Measurements from ENCODE around the gene OR4A47.
"Not testable (repeated sequence)": the region's sequence is repeated elsewhere in the genome, so short reads cannot be mapped to it uniquely, and the experiment has no call there.

OR4A47 gene, protein sequence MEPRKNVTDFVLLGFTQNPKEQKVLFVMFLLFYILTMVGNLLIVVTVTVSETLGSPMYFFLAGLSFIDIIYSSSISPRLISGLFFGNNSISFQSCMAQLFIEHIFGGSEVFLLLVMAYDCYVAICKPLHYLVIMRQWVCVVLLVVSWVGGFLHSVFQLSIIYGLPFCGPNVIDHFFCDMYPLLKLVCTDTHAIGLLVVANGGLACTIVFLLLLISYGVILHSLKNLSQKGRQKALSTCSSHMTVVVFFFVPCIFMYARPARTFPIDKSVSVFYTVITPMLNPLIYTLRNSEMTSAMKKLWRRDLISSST
- total RNA-seq = 0 to 0.19 (median 0) reads per million in 9 experiments

DNA sequence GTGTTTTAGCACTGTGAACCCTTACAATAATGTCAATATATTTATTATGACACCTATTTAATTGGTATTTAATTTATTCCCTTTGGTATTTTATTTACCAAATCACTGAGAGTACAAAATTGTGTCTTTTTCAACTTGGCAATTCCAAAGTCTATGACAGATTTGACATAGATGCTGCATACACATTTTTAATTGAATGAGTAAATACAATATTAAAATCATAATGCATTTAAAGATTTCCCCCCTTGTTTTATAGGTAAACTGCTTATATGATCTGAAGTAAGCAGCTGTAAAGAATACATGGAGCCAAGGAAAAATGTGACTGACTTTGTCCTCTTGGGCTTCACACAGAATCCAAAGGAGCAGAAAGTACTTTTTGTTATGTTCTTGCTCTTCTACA is at the start of gene OR4A47:
OR4A47 (plus strand) TSS at position 301 of the 400 bp plus-strand sequence; CDS start at position 301, 0 bp downstream.
- H3K4me3 Mint-ChIP-seq; DNase-seq; H3K36me3 Mint-ChIP-seq (ENCODE audit: insufficient read depth); H3K4me1 Mint-ChIP-seq (ENCODE audit: low read depth in 2 of 2); H3K27ac Mint-ChIP-seq; H3K9me3 Mint-ChIP-seq; ATAC-seq (replicated peaks); H3K27me3 Mint-ChIP-seq: not testable (repeated sequence)

DNA sequence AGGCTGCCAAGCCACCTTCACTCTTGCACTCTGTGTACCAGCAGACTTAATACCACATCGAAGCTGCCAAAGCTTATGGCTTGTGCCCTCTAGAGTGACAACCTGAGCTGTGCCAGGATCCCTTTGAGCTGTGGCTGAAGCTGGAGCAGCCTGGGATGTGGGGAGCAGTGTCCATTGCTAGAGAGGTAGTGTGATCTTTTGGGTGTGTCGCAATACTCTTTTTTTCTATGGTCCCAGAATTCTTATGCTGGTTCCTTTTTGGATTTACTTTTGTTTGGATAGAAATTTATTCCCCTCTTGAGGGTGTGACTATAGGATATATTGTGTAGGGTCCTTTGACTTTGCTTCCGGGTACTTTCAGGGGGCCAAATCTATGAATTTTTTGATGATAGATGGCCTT is 32.7 kb upstream of the OR4A47 start:
- not testable (repeated sequence) for H3K27ac Mint-ChIP-seq; H3K36me3 Mint-ChIP-seq (ENCODE audit: insufficient read depth); H3K4me3 Mint-ChIP-seq; H3K4me1 Mint-ChIP-seq (ENCODE audit: low read depth in 2 of 2); ATAC-seq (replicated peaks); H3K9me3 Mint-ChIP-seq; DNase-seq; H3K27me3 Mint-ChIP-seq

DNA sequence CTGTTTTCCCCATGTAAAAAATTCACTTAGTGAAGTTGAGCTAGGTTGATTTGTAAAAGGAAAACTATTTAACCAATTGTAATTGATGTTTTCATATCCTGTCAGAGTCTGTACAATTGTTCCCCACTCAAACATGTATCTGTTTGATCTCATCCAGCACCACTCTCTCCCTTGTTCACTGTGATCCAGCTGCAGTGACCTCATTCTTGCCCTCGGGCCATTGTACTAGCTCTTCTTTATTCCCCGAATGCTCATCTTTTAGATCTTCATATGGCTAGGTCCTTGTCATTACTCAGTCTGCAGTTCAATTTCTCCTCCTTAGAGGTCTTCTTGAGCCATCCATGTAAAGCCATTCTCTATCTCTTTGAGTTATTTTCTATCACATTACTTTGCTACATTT is 14.6 kb upstream of the OR4A47 start:
- not testable (repeated sequence) for ATAC-seq (replicated peaks); DNase-seq; H3K27ac Mint-ChIP-seq; H3K27me3 Mint-ChIP-seq; H3K36me3 Mint-ChIP-seq (ENCODE audit: insufficient read depth); H3K4me3 Mint-ChIP-seq; H3K4me1 Mint-ChIP-seq (ENCODE audit: low read depth in 2 of 2)
- peaks cover 2 to 14% of the 10 kb centered on the region in 2 donors for H3K9me3 Mint-ChIP-seq

DNA sequence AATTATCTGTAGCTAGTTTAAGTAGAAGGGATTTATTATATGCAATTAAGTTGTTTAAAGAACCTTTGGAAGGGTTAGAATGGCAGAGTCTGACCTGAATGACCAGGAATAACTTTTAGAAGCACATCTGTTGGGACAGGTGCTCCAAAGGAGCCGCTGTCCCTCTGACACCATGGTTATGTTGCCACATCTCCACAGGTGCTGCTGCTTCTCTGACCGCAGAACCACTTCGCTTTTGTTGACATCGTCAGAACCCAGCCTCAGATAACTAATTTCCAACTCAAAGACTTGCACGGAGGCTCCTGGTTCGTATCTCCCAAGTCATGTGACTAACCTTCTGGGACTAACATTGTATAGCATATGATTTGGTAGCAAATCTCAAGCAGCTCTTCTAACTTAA is 13.9 kb upstream of the OR4A47 start:
- not testable (repeated sequence) for H3K27me3 Mint-ChIP-seq; H3K36me3 Mint-ChIP-seq (ENCODE audit: insufficient read depth); H3K4me1 Mint-ChIP-seq (ENCODE audit: low read depth in 2 of 2); DNase-seq; H3K9me3 Mint-ChIP-seq; H3K27ac Mint-ChIP-seq; ATAC-seq (replicated peaks)
- peak overlapping the region; percentile 31 to 40 for H3K4me3 Mint-ChIP-seq

DNA sequence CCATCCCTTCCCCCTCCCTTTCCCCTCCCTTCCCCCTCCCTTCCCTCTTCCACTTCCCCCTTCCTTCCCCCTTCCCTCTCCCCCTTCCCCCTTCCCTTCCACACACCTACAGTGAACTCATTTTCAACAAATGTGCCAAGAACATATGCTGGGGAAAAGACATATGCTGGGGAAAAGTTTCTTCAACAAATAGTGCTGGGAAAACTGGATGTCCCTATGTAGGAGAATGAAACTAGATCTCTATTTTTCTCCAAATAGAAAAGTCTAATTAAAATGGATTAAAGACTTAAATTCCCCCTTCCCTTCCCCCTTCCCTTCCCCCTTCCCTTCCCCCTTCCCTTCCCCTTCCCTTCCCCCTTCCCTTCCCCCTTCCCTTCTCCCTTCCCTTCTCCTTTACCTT is 17.6 kb downstream of the OR4A47 start:
- not testable (repeated sequence) for ATAC-seq (replicated peaks); H3K36me3 Mint-ChIP-seq (ENCODE audit: insufficient read depth); H3K4me3 Mint-ChIP-seq; H3K9me3 Mint-ChIP-seq; DNase-seq; H3K4me1 Mint-ChIP-seq (ENCODE audit: low read depth in 2 of 2); H3K27me3 Mint-ChIP-seq; H3K27ac Mint-ChIP-seq

DNA sequence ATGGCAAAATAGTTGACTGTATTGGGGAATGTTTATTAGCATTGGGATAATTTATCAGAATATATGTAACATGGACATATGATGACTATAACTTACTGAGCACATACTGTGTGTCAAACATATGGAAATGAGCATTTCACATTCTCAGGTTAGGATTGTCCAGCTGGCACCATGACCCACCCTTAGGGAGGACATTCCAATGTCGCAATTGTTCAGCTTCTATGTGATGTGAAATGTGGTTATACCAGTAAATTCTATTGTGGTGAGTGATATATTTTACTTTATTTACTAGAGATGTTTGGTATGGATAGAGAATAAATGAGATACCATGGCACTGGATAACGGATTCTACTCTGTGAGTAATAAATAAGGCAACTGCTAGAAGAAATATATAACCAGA is 50.4 kb downstream of the OR4A47 start:
- no peaks in the 10 kb centered on the region for H3K4me1 Mint-ChIP-seq (ENCODE audit: low read depth in 2 of 2)
- no peak for DNase-seq
- H3K27ac Mint-ChIP-seq = no peak overlapping the region
- no peaks in the 10 kb centered on the region for H3K36me3 Mint-ChIP-seq (ENCODE audit: insufficient read depth)
- peaks cover 0 to 7% of the 10 kb centered on the region in 2 donors for H3K9me3 Mint-ChIP-seq
- H3K27me3 Mint-ChIP-seq = no peaks in the 10 kb centered on the region
- no peak for ATAC-seq (replicated peaks)
- no peak overlapping the region for H3K4me3 Mint-ChIP-seq
